DND-41 (cell line): ENCODE data around the gene STK32C.

Experiments used
- EZH2 ChIP-seq: IDR thresholded peaks from 3 replicates; pipeline ENCODE4 v1.6.1; 2012; ENCODE audit warnings: borderline replicate concordance, low read depth, mild to moderate bottlenecking, moderate library complexity, low read length, inconsistent platforms; ENCODE audit not compliant: severe bottlenecking
- TF ChIP-seq, protein P1 (sequence below): IDR thresholded peaks from 2 replicates; pipeline ENCODE4 v1.5.1; 2012; ENCODE audit warnings: borderline replicate concordance, low read length, moderate library complexity, mild to moderate bottlenecking; ENCODE audit not compliant: poor library complexity, severe bottlenecking; ENCODE audit errors: extremely low read depth

DNA sequence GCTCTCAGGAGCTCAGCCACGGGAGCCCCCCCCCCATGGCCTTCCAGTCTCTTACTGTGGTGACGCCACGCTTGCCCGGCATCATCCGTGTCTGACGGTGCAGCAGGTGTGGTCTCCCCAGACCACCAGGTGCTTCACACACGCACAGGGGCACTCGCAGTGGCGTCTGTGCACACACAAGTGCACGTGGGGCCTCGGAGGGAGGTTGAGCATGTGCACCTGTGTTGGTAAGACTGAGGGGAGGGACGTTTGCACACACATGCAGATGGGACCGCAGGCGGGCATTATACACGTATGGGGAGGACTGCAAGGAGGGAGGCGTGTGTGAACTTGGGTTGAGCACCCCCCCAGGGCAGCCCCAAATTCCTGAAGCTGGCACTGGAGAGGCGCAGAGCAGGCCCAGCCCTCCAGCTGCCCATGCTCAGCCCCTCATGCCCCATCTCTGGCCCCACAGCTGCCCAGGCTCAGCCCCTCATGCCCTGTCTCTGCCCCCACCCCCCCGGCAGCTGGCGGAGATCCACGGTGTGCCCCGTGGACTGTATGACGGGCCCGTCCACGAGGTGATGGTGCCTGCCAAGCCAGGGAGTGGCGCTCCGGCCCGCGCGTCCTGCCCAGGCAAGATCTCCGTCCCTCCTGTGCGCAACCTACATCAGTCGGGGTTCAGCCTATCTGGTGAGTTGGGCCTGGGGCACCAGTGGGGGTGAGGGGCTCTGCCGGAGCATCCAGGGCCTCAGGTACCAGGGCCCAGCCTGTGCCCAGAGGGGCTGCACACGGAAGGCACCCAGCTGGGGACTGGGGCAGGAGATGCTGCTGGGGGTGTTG lies 104.3 kb downstream of the STK32C start:
- TF ChIP-seq, protein P1, sequence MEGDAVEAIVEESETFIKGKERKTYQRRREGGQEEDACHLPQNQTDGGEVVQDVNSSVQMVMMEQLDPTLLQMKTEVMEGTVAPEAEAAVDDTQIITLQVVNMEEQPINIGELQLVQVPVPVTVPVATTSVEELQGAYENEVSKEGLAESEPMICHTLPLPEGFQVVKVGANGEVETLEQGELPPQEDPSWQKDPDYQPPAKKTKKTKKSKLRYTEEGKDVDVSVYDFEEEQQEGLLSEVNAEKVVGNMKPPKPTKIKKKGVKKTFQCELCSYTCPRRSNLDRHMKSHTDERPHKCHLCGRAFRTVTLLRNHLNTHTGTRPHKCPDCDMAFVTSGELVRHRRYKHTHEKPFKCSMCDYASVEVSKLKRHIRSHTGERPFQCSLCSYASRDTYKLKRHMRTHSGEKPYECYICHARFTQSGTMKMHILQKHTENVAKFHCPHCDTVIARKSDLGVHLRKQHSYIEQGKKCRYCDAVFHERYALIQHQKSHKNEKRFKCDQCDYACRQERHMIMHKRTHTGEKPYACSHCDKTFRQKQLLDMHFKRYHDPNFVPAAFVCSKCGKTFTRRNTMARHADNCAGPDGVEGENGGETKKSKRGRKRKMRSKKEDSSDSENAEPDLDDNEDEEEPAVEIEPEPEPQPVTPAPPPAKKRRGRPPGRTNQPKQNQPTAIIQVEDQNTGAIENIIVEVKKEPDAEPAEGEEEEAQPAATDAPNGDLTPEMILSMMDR: no peak
- no peak for TF ChIP-seq EZH2
